NCI-H2029 treated with DMSO at 0.1 percent for 48 hours (cell line): ENCODE results near the gene NAT8L.

ENCODE experiments used
- DNase-seq: peaks from one replicate; lab custom pipeline; 2025; lab: John Stamatoyannopoulos, UW

Gene NAT8L

GRCh38 chr4:2064276-2064991 is 5.3 kb downstream of the NAT8L start:
- no peak for DNase-seq

- DNase-seq, result no peak
Observed at GRCh38 chr4:2065106-2065930, 6.2 kb downstream of the NAT8L start.

DNA sequence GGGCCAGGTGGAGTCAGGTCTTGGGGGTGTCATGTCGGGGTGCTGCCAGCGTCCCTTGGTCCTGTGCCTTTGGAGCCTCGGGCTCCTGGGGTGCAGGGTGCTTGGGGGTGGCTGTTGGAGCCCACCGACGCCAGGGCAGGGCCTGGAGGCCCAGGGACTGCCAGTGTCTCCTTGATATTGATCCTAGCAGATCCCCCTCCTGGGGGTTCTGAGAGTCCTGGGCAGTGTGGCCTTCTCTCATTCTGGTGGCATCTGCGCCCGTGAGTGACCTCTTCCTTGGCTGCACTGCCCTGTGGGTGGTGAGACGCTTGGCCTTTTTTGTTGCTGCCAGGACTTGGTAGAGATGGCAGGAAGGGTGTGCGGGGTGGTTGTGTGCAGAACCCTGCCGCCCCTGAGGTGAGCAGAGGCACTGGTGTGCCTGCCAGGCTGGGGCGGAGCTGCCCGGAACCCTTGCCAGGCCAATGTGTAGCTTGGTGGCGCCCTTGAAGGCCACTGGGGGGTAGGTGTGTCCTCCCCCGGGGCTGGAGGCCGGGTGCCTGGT is 7.0 kb downstream of the NAT8L start:
- no peak for DNase-seq

DNA sequence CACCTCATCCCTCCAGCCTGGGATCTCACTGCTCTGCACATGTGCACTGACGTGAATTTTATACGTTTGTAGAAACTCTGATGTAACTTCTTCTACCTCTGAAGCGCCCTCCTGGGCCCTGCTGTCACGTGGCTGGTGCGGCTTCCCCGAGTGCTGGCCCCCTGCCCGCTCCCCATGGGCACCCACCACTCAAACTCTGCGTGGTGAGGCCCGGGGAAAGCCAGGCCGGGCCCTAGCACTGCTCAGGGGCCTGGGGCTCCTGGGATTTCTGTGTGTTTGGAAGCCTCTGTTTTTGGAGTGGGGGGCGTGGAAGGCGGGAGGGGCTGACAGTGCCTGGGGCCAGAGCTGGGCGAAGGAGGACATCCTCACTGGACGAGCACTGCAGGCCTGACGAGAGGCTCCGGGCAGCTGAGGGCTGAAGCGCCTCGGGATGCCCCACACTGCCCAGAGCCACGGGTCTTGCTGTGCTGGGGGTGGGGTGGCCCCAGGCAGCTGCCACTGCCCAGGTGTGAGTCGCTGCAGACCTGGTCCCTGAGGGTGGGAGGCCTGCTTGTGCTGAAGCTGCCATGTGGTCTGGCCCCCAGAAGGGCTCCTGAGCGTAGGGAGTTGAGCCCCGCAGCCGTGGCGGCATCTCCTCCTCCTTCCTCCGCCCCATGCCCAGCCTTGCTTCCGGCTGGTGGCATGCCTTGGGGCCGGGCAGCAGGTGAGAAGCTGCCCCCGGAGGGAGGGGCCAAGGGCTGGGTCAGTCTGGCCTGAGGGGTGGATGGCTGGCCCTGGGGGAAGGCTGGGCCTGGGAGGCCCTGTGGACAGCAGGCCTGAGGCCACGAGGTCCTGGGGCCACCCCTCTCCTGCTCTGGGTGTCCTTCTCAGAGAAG is 7.7 kb downstream of the NAT8L start:
- no peak for DNase-seq

- DNase-seq, result no peak
Observed at GRCh38 chr4:2067446-2068197, 8.5 kb downstream of the NAT8L start.

DNA sequence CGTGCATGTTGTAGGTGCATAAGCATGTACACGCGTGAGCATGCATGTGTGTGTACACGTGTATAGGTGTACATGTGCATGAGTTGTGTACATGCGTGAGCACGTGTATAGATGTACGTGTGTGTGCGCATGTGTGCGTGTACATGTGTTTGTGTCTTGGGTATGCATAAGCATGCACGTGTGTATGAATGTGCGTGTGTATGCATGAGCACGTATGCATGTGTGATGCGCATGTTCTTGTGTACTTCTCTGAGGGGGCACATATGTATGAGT is 9.0 kb downstream of the NAT8L start:
- no peak for DNase-seq

GRCh38 chr4:2068566-2068965 is 9.4 kb downstream of the NAT8L start:
- DNase-seq, result no peak

GRCh38 chr4:2069161-2069971 is 10.2 kb downstream of the NAT8L start:
- no peak for DNase-seq

GRCh38 chr4:2069986-2070385 is 10.9 kb downstream of the NAT8L start:
- DNase-seq, result no peak

DNA sequence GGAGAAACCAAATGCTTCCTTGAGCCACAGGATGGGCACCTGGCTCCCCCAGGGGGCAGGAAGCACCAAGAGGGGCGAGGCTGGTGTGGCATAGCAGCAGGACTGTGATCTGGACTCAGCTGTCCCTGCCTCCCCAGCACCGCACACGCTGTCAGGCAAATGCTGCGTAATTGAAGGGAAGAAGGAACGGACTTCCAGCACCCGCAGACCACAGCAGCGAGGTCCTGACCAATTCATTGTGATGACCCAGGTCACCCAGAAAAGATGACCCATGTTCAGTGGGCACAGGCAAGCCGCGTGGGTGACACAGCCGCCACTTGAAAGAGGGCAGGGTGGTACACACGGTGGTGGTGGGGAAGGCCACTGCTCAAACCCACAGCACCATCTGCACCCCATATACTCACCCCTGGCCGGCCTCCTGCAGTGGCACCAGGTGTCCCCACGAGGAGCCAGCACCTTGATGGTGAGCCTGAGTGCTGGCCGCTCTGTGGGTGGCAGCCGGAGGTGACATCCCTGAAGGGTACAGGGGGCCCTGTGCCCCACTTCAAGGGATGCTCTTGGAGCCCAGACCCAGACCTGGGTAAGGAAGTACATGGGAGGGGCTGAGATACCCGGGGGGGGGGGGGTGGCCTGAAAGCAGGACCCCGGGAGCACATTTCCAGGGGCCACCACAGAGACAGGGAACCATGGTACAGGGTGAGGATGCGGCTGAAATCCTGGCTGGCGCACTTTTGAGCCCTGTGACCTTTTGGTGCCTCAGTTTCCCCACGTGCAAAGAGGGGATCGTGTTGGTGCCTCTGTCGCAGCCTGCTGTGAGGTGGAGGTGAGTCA is 11.5 kb downstream of the NAT8L start:
- DNase-seq, result no peak

DNA sequence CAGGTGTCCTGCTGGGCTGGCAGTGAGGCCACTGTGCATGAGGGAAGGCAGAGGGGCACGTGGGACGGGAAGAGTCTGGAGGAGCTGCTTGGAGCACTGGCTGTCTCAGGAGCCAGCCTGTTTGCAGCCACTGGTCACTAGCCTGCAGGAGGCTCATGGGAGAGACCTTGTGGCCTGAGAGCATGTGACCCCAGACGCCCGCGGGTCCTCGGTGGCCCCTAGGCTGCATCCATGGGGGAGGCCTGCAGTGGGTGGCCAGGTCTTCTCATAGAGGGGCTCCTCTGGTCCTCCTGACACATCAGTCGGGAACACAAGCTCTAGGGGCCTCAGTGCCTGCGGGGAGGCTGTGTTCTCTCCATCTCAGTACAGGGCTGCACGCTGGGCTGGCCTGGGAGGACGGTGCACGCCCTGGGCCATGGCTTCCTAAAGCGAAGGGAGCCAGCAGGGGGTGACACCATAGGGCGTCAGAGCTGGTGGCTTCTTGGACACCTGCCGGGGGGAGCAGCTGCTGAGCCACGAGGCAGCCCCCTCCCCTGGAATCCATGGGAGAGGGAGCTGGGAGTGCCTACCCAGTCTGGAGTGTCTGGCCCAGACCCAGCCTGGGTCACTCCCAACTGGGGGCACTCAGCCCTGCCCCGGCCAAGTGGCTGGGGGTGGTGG is 12.3 kb downstream of the NAT8L start:
- no peak for DNase-seq

DNA sequence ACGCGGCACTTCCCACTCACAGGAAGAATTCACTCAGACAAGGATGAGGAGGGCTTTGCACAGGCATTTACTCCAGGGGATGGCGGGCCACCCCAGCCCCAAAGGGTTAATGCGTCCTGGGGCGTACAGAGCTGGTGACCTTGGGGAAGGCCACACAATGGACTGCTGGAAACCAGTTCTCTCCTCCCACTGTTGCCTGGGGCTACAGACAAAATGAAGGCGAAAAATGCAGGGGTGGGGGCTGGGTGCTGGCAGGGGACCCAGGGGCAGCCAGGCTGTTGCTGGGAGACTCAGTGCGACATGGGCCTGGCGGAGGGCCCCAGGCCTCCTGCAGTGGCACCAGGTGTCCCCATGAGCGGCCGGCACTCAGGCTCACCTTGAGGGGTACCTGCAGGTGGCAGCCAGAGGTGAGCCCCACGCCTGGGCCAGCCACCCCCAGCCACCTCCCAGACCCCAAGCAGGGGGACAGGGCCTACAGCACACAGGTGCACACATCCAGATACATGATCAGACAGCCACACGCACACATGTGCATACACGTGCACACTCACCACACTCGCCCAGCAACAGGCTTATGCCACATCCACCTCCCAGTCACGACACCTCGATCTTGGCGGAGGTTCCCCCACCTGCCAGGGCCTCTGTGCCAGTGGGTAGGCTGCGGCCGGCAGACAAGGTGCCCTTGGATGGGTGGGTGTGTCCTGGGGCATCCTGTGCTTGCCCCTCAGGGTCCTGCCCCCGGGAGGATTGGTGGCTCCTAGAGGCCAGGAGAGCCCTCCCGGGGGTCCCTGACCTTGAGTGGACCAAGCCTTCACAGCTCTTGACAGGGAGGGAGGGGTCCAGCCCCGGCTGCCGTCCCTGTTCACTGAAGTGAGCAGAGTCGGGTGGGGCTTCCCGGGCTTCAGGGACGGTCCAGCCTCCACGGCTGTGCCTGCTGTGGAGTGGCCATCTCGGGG is 13.1 kb downstream of the NAT8L start:
- no peak for DNase-seq

DNA sequence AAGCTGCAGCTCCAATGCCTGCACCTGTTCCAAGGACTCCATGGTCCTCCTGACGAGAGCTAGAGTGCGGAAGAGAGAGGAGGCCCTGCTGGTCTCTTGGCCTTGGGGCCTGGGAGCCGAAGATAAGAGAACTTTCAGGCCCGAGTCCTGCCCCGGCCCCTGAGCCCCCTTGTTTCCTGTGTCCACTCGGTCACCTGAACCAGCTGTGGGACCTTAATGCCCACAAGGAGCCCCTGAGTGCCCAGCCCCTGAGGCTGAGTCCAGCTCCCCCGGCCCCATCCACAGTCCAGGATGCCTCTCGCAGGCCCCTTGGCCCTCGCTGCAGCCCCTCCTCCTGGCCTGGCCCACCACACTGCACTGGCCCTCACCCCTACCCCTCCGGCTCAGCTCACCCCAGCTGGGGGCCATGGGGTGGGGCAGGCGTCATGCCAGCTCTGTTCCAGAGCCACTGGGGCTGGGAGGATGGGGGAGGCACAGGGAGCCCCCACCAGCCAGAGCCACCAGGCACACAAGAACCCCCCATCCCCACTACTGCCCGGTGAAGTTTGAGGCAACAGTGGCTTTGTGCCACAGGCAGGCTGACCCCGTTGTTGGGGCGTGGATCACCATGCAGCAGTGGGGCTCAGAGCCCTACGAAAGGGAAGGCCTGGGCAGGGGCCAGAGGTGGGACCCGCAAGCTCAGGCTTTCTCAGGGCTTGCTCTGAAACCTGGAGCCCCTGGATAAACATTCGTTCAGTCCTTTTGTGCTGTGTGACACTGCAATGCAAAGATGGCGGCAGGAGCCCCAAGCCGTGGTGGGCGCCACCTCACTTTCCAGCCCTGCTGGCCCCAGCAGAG is 14.1 kb downstream of the NAT8L start:
- no peak for DNase-seq

DNA sequence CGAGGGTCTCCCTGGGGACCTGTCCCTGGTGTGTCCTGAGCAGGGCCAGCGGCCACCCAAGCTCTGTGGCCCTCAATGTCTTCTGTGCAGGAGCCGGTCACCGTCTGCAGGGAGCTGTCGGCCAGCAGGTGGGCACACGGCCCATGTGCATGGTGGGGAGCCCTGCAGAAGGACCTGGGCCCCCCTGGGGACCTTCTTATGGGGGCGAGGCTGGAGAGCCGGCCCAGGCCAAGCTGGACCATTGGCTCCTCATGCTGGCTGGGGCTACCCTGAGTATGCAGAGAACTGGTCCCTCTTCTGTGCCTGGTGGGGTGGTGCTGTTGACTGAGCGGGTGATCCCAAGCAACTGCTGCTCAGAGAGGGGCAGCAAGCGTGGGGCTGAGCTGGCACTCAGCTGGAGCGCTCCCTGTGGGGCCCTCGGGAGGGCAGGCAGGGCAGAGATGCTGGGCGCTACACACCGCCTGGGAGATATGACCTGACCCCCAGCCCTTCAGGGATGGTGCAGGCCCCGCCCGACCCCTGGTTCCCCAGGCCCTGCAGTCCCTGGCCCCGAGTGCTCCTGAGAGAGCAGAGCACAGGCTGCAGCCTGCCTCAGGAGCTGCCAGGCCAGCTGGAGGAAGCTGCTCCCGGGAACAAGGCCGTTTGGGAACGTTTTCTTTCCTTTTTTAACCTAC is 14.8 kb downstream of the NAT8L start:
- DNase-seq, result no peak

GRCh38 chr4:2074588-2074987 is 15.5 kb downstream of the NAT8L start:
- DNase-seq, result no peak

GRCh38 chr4:2075171-2075986 is 16.3 kb downstream of the NAT8L start:
- DNase-seq, result no peak
